Right lobe of liver (tissue), 6 donors: ENCODE data around the gene OR11H12. TPM values are rescaled to one million over a fixed set of nuclear protein-coding genes. Genes with fewer than 3 reads are reported as not detected.
"Not testable (repeated sequence)": the region's sequence is repeated elsewhere in the genome, so short reads cannot be mapped to it uniquely, and the experiment has no call there.

Experiments used
- ATAC-seq, 4 donors: fragments of 200-7000 bp; cut with Tn5 transposase; one replicate each; pipeline ENCODE4 v1.9.1; 2020; ENCODE audit warnings: mild to moderate bottlenecking in 4 of 4, moderate library complexity in 4 of 4
- DNase-seq, 3 donors: peaks; one replicate each; pipeline ENCODE4 v3.0.0-alpha.2; 2020
- H3K27ac ChIP-seq, 3 donors: fragments of 200-600 bp; one replicate each; pipeline ENCODE4 v1.8.0; 2022
- H3K27me3 ChIP-seq, 2 donors: fragments of 200-600 bp; one replicate each; pipeline ENCODE4 v1.8.0; 2022
- H3K36me3 ChIP-seq, 4 donors: fragments of 200-600 bp; sonication (generic) in 1 of 4; one replicate each; pipeline versions ENCODE4 v1.5.1 to v1.8.0; 2017 to 2022; ENCODE audit warnings: control low read depth in 1 of 4
- H3K4me1 ChIP-seq, 4 donors: fragments of 200-600 bp; sonication (generic) in 1 of 4; one replicate each; pipeline versions ENCODE4 v1.5.1 to v1.8.0; 2017 to 2022; ENCODE audit warnings: control low read depth in 1 of 4
- H3K4me3 ChIP-seq, 3 donors: fragments of 200-600 bp; one replicate each; pipeline ENCODE4 v1.8.0; 2022
- H3K9me3 ChIP-seq, 4 donors: fragments of 200-600 bp; sonication (generic) in 1 of 4; one replicate each; pipeline versions ENCODE4 v1.5.1 to v1.8.0; 2017 to 2022; ENCODE audit warnings: control low read depth in 1 of 4
- WGBS: methylation state at CpG from one replicate; pipeline ENCODE4 v1.1.6; 2018; ENCODE audit warnings: low coverage, low lambda C conversion rate; ENCODE audit not compliant: insufficient coverage; ENCODE audit errors: missing lambda C conversion rate; 5-methylcytosine and 5-hydroxymethylcytosine counted together
- intact Hi-C, 2 donors: fragments of 100-400 bp; cut with DNase I; formaldehyde crosslinking; loops; one replicate each; pipeline versions ENCODE4 v1.11.2 to v1.14.1; 2022
- long read RNA-seq: library from polyadenylated mRNA; unstranded; transcript quantifications from one replicate; pipeline ENCODE4 v2.0.0, GENCODE V29; 2019
- small RNA-seq, 2 experiments: library from RNA; depleted of rRNA; stranded (forward); fragments of <200 nt; gene quantifications; one replicate each; pipeline ENCODE3, GENCODE V24; 2016
- total RNA-seq, 6 experiments: library from RNA; depleted of rRNA in 2 of 6; stranded (reverse); fragments of >200 nt in 2 of 6; fragmentation: NEBNext Ultra II Directional in 3 of 6; extraction: Animal tissue kit (Norgen Biotek cat#: 25700) in 3 of 6; gene quantifications; one replicate each; pipeline versions ENCODE4 v1.1.0 to v1.2.4, GENCODE V29; 2016 to 2023
- donor health status: DM: no; HTN: yes; CAD: no.
- donor health status: DM: no; HTN: no; CAD: no.
- donor health status: DM: no; HTN: no; CAD: no.
- donor health status: DM: no; HTN: yes; CAD: no.
- donor health status: DM: no; HTN: yes; CAD: no.

OR11H12 gene
- not detected for total RNA-seq
- long read RNA-seq, result 0 reads

- H3K4me1 ChIP-seq, H3K36me3 ChIP-seq, intact Hi-C loops, H3K9me3 ChIP-seq, H3K27ac ChIP-seq, DNase-seq, H3K27me3 ChIP-seq, H3K4me3 ChIP-seq, ATAC-seq: not testable (repeated sequence)
- no CpG with 5 or more reads among the region's 3 CpGs for WGBS
Observed at GRCh38 chr14:18600817-18601216, at the start of gene OR11H12. OR11H12 (plus strand) TSS chr14:18601117; CDS start chr14:18601117, 0 bp downstream.

DNA sequence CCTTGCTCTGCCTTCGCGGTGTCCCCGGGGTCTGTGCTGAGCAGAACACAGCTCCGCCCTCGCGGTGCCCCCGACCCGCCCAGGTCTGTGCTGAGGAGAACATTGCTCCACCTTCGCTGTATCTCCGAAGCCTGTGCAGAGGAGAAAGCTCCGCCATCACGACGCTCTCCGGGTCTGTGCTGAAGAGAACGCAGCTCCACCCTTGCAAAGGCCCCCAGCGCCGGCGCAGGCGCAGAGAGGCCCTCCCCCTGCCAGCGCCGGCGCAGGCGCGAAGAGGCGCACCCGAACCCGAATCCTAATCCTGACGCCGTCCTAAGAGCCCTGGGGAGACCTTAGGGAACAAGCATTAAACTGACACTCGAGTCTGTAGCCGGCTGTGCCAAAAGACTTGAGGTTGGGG, 18.0 kb upstream of the OR11H12 start:
- DNase-seq, H3K27me3 ChIP-seq, H3K36me3 ChIP-seq, H3K4me1 ChIP-seq, H3K4me3 ChIP-seq, H3K27ac ChIP-seq, intact Hi-C loops, H3K9me3 ChIP-seq, ATAC-seq: not testable (repeated sequence)
- no CpG with 5 or more reads among the region's 31 CpGs for WGBS

- H3K36me3 ChIP-seq, intact Hi-C loops, H3K27me3 ChIP-seq, H3K4me1 ChIP-seq, H3K4me3 ChIP-seq, H3K27ac ChIP-seq, H3K9me3 ChIP-seq: not testable (repeated sequence)
- peak in 1 of 3 donors; percentile 35 for DNase-seq
- ATAC-seq, result peak in 1 of 4 donors; percentile 61
- no CpG with 5 or more reads among the region's 32 CpGs for WGBS
Observed at GRCh38 chr14:18626610-18627213, 25.8 kb downstream of the OR11H12 start.

- H3K27ac ChIP-seq, H3K4me3 ChIP-seq, H3K27me3 ChIP-seq, intact Hi-C loops, H3K36me3 ChIP-seq, H3K9me3 ChIP-seq, H3K4me1 ChIP-seq, DNase-seq: not testable (repeated sequence)
- WGBS, result no CpG with 5 or more reads among the region's 11 CpGs
- peak in 2 of 4 donors; percentile 20 to 53 for ATAC-seq
Observed at GRCh38 chr14:18636066-18636465, 35.1 kb downstream of the OR11H12 start.

DNA sequence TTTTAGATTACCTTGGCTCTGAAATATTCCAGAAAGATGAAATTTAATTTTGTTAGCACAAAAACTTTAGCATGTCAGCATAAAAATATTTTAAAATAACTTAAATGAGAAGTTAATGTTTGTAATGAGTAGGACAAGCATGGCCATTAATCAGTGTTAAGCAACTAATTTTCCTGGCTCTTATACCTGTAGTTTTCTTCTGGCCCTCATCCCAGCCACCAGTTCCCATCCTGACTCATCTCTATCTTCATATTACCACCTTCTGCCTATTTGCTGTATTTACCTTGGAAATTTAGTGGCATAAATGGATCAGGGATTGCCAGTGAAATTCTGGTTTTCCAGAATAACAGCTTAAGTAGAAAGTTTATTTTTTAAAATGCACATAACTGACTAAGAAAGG, 37.1 kb downstream of the OR11H12 start:
- intact Hi-C loops, H3K36me3 ChIP-seq, H3K27me3 ChIP-seq, H3K27ac ChIP-seq, H3K9me3 ChIP-seq, ATAC-seq, H3K4me3 ChIP-seq, H3K4me1 ChIP-seq, DNase-seq: not testable (repeated sequence)

GRCh38 chr14:18638785-18639184, 37.9 kb downstream of the OR11H12 start:
- DNase-seq, H3K36me3 ChIP-seq, intact Hi-C loops, H3K4me3 ChIP-seq, H3K27me3 ChIP-seq, H3K4me1 ChIP-seq, H3K9me3 ChIP-seq, H3K27ac ChIP-seq: not testable (repeated sequence)
- WGBS, result 2% methylated on average over 3 of the region's 4 CpGs
- peak in 1 of 4 donors; percentile 28 for ATAC-seq

- H3K27me3 ChIP-seq, H3K4me3 ChIP-seq, intact Hi-C loops, H3K36me3 ChIP-seq, H3K9me3 ChIP-seq, DNase-seq, H3K27ac ChIP-seq, H3K4me1 ChIP-seq: not testable (repeated sequence)
- peak in 1 of 4 donors; percentile 36 for ATAC-seq
- WGBS, result 66% methylated on average over 21 of the region's 45 CpGs
Observed at GRCh38 chr14:18646075-18646730, 45.3 kb downstream of the OR11H12 start.

Small RNA genes lying within 50 kb of the gene (small RNA-seq; reads per million reads assigned to genes)
- gene CR383656.6 (0 reads per million in 2 experiments), gene CR383656.7 (0 reads per million in 2 experiments), gene CR383656.9 (0 reads per million in 2 experiments)
